IMR-90 (cell line): Measurements from ENCODE around the gene FEN1. TPM values are rescaled to one million over a fixed set of nuclear protein-coding genes. Genes with fewer than 3 reads are reported as not detected.

Experiments
- ATAC-seq: fragments of 200-7000 bp; cut with Tn5 transposase; 2 replicates; pipeline ENCODE4 v1.9.1; 2020; ENCODE audit warnings: low read depth, mild to moderate bottlenecking, moderate library complexity
- BruUV-seq: library from RNA; stranded (reverse); fragments of 400-500 nt; replicated peaks from 2 replicates; lab custom pipeline; 2021; lab: Mats Ljungman, UMichigan
- CTCF ChIA-PET: fragments of 300-600 bp; formaldehyde crosslinking; extraction: SDS; loops from one replicate; lab custom pipeline; 2021; ENCODE audit warnings: antibody characterized with exemption; lab: Yijun Ruan, JAX
- POLR2A ChIA-PET: fragments of 300-600 bp; sonication (Branson Sonifier 250); formaldehyde crosslinking; loops from one replicate; lab custom pipeline; 2022; ENCODE audit warnings: antibody characterized with exemption; ENCODE audit not compliant: unreplicated experiment; lab: Charles Lee
- DNase-seq: peaks from one replicate; pipeline ENCODE4 v3.0.0; 2013
- H2AFZ ChIP-seq: replicated peaks from 2 replicates; pipeline ENCODE3; 2013; ENCODE audit warnings: low read length, mild to moderate bottlenecking; ENCODE audit not compliant: poor library complexity
- H2AK5ac ChIP-seq: 2 replicates; pipeline ENCODE4 v1.6.1; 2013; ENCODE audit warnings: low read depth, low read length, inconsistent platforms
- H2AK9ac ChIP-seq: replicated peaks from 2 replicates; pipeline ENCODE3; 2013; ENCODE audit warnings: mild to moderate bottlenecking, low read depth, low read length, moderate library complexity; ENCODE audit not compliant: poor library complexity
- H2BK120ac ChIP-seq: 2 replicates; pipeline ENCODE4 v1.6.1; 2013; ENCODE audit warnings: low read depth, low read length, inconsistent platforms
- H2BK15ac ChIP-seq: 3 replicates; pipeline ENCODE4 v1.6.1; 2013; ENCODE audit warnings: low read depth, low read length, inconsistent platforms
- H2BK20ac ChIP-seq: 2 replicates; pipeline ENCODE4 v1.6.1; 2013; ENCODE audit warnings: low read depth, mild to moderate bottlenecking, inconsistent platforms, low read length, moderate library complexity
- H2BK5ac ChIP-seq: 2 replicates; pipeline ENCODE4 v1.6.1; 2013; ENCODE audit warnings: mild to moderate bottlenecking, low read depth, low read length, inconsistent platforms; ENCODE audit not compliant: poor library complexity, severe bottlenecking
- H3K14ac ChIP-seq: replicated peaks from 2 replicates; pipeline ENCODE4 v1.6.1; 2013; ENCODE audit warnings: low read depth, low read length, inconsistent platforms
- H3K18ac ChIP-seq: 2 replicates; pipeline ENCODE4 v1.6.1; 2013; ENCODE audit warnings: low read depth, low read length, control low read depth
- H3K23ac ChIP-seq: 2 replicates; pipeline ENCODE4 v1.6.1; 2013; ENCODE audit warnings: low read depth, low read length, inconsistent platforms
- H3K27ac ChIP-seq: 2 replicates; pipeline ENCODE4 v1.5.1; 2013; ENCODE audit warnings: mild to moderate bottlenecking, control low read depth, low read length; ENCODE audit not compliant: insufficient read depth
- H3K27me3 ChIP-seq: 2 replicates; pipeline ENCODE4 v1.6.1; 2013; ENCODE audit warnings: low read length; ENCODE audit not compliant: control insufficient read depth, insufficient read depth
- H3K36me3 ChIP-seq: 2 replicates; pipeline ENCODE4 v1.6.1; 2013; ENCODE audit warnings: low read length, mixed read lengths; ENCODE audit not compliant: control insufficient read depth, insufficient read depth
- H3K4ac ChIP-seq: 2 replicates; pipeline ENCODE4 v1.6.1; 2013; ENCODE audit warnings: low read depth, low read length, inconsistent platforms
- H3K4me1 ChIP-seq: 2 replicates; pipeline ENCODE4 v1.6.1; 2013; ENCODE audit warnings: low read length, mixed read lengths; ENCODE audit not compliant: control insufficient read depth, insufficient read depth
- H3K4me2 ChIP-seq: 2 replicates; pipeline ENCODE4 v1.6.1; 2013; ENCODE audit warnings: low read depth, mild to moderate bottlenecking, control low read depth, low read length, moderate library complexity
- H3K4me3 ChIP-seq: 2 replicates; pipeline ENCODE4 v1.5.1; 2013; ENCODE audit warnings: low read depth, mild to moderate bottlenecking, control low read depth, low read length, moderate library complexity; ENCODE audit not compliant: insufficient read depth
- H3K56ac ChIP-seq: 2 replicates; pipeline ENCODE4 v1.6.1; 2013; ENCODE audit warnings: low read length, inconsistent platforms; ENCODE audit not compliant: insufficient read depth; ENCODE audit errors: extremely low read depth
- H3K79me1 ChIP-seq, 2 experiments: 2 replicates each; pipeline ENCODE4 v1.6.1; 2013; ENCODE audit warnings: low read length in 2 of 2, inconsistent platforms in 1 of 2, low read depth in 1 of 2
- H3K9ac ChIP-seq: 2 replicates; pipeline ENCODE4 v1.6.1; 2013; ENCODE audit warnings: low read depth, low read length, control low read depth
- H3K9me1 ChIP-seq: 2 replicates; pipeline ENCODE4 v1.6.1; 2013; ENCODE audit warnings: low read length, inconsistent platforms; ENCODE audit not compliant: insufficient read depth
- H3K9me3 ChIP-seq: 2 replicates; pipeline ENCODE4 v1.6.1; 2013; ENCODE audit warnings: low read length; ENCODE audit not compliant: control insufficient read depth, insufficient read depth
- H4K20me1 ChIP-seq: 2 replicates; pipeline ENCODE4 v1.6.1; 2013; ENCODE audit warnings: low read length, inconsistent platforms; ENCODE audit not compliant: insufficient read depth
- H4K5ac ChIP-seq: 2 replicates; pipeline ENCODE4 v1.6.1; 2013; ENCODE audit warnings: mild to moderate bottlenecking, low read depth, low read length, control low read depth
- H4K8ac ChIP-seq, 2 experiments: 2 replicates each; pipeline ENCODE4 v1.6.1; 2013; ENCODE audit warnings: low read depth in 2 of 2, low read length in 2 of 2, control low read depth in 1 of 2, inconsistent platforms in 1 of 2
- H4K91ac ChIP-seq: 2 replicates; pipeline ENCODE4 v1.6.1; 2013; ENCODE audit warnings: low read depth, low read length, inconsistent platforms; ENCODE audit not compliant: insufficient read depth
- SMC3 ChIP-seq: fragments of 150-350 bp; IDR thresholded peaks from 2 replicates; pipeline ENCODE4 v1.6.1; 2016; ENCODE audit warnings: low read depth, mild to moderate bottlenecking, antibody characterized with exemption, low read length, moderate library complexity
- WGBS, 2 experiments: methylation state at CpG; one replicate each; pipeline versions ENCODE4 v1.1.5 to v1.1.7; 2013; ENCODE audit warnings: missing lambda C conversion rate in 2 of 2; ENCODE audit not compliant: insufficient read length in 1 of 2; ENCODE audit errors: extremely low coverage in 2 of 2; 5-methylcytosine and 5-hydroxymethylcytosine counted together
- dilution Hi-C: fragments of 300-500 bp; cut with HindIII; formaldehyde crosslinking; loops from one replicate; pipeline ENCODE4 v1.14.3; 2018; ENCODE audit warnings: low sequenced_read_pairs; ENCODE audit not compliant: unreplicated experiment
- in situ Hi-C: fragments of 300-500 bp; cut with MboI; formaldehyde crosslinking; loops from 3 replicates; pipeline ENCODE4 v1.14.3; 2019; ENCODE audit warnings: low sequenced_read_pairs, inconsistent platforms, mixed read lengths
- intact Hi-C: fragments of 100-400 bp; cut with micrococcal nuclease; formaldehyde crosslinking; loops from 2 replicates; pipeline ENCODE4 v1.10.0; 2022
- polyA plus RNA-seq, 3 experiments: library from polyadenylated mRNA; depleted of rRNA; stranded (reverse); fragments of >200 nt; gene quantifications; 2 replicates each; pipeline ENCODE4 v1.2.3, GENCODE V29; 2012; ENCODE audit warnings: low replicate concordance in 1 of 3
- total RNA-seq: library from RNA; depleted of rRNA; stranded (reverse); fragments of >200 nt; gene quantifications from 2 replicates; pipeline ENCODE4 v1.2.3, GENCODE V29; 2012

FEN1 gene
- total and polyA plus RNA-seq, 2 of the 4 experiments (the other 2 are of a cell fraction): 23.0 to 41.9 TPM

DNA sequence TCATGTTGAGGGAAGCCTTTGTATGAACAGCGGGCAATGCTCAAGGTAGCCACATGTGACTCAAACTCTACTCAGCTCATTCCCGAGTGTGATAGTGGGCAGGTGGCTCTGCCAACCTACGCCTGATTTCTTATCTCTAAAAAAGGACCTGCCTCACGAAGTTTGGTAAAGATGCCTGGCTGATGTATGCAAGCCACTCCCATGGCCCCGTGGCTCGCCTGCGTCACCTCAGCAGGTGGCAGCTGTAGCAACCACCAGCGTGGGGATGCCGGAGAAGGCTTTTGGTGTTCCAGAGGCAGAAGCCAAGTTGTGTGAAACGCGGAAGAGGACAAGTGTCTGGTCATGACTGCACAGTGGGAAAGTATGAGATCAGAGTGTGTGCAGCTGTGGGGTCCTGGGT, 40.8 kb downstream of the FEN1 start:
- H3K36me3 ChIP-seq: peaks cover 11% of the 10 kb centered on the region; the same call in 1 of the 2 replicates
- no peak for TF ChIP-seq SMC3
- H3K9me3 ChIP-seq: no peaks in the 10 kb centered on the region
- no peak overlapping the region for H2BK20ac ChIP-seq
- H3K4ac ChIP-seq: no peak overlapping the region
- POLR2A ChIA-PET: no interaction called here
- no peak overlapping the region for H3K4me2 ChIP-seq
- no peak overlapping the region for H2BK5ac ChIP-seq
- no peak overlapping the region for H2BK15ac ChIP-seq
- dilution Hi-C loops (no loop called here), intact Hi-C loops (no loop called here), in situ Hi-C loops (no loop called here)
- ATAC-seq: no peak
- H3K56ac ChIP-seq: no peak overlapping the region
- no TSS peak for BruUV-seq
- H3K9me1 ChIP-seq: peaks cover 25% of the 10 kb centered on the region
- no peak overlapping the region for H3K27ac ChIP-seq
- no peak overlapping the region for H4K8ac ChIP-seq
- CTCF ChIA-PET: no interaction called here
- H3K27me3 ChIP-seq: no peaks in the 10 kb centered on the region
- no peak overlapping the region for H3K9ac ChIP-seq
- H4K5ac ChIP-seq: no peak overlapping the region
- no peak overlapping the region for H3K23ac ChIP-seq
- no peak overlapping the region for H2AFZ ChIP-seq
- no peak overlapping the region for H4K91ac ChIP-seq
- H2BK120ac ChIP-seq: no peak overlapping the region
- no peak overlapping the region for H2AK5ac ChIP-seq
- H3K14ac ChIP-seq: no peak overlapping the region
- peaks cover 20 to 89% of the 10 kb centered on the region in 2 experiments for H3K79me1 ChIP-seq
- H2AK9ac ChIP-seq: no peak overlapping the region
- H3K4me3 ChIP-seq: no peak overlapping the region
- 83% methylated on average over 5 of the region's 11 CpGs; no CpG with 5 or more reads in 1 of the 2 experiments for WGBS, 2 experiments
- H3K4me1 ChIP-seq: peaks cover 15% of the 10 kb centered on the region; the same call in 1 of the 2 replicates
- H4K20me1 ChIP-seq: peaks cover 50% of the 10 kb centered on the region; the same call in 1 of the 2 replicates
- H3K18ac ChIP-seq: no peak overlapping the region
- DNase-seq: no peak
